Ascending aorta (tissue), 2 donors: ENCODE results near the gene LPCAT2. TPM values are rescaled to one million over a fixed set of nuclear protein-coding genes. Genes with fewer than 3 reads are reported as not detected.

Experiments
- DNase-seq, 2 donors: peaks; one replicate each; pipeline ENCODE4 v3.0.0-alpha.2; 2019; ENCODE audit warnings: low spot score in 2 of 2
- H3K27ac ChIP-seq, 2 donors: fragments of 200-600 bp; sonication (generic); one replicate each; pipeline ENCODE4 v1.5.1; 2016 to 2017; ENCODE audit warnings: mild to moderate bottlenecking in 1 of 2
- H3K27me3 ChIP-seq: fragments of 200-600 bp; sonication (generic); one replicate; pipeline ENCODE4 v1.5.1; 2017
- H3K36me3 ChIP-seq, 2 donors: fragments of 200-600 bp; sonication (generic); one replicate each; pipeline ENCODE4 v1.5.1; 2016
- H3K4me1 ChIP-seq, 2 donors: fragments of 200-600 bp; sonication (generic); one replicate each; pipeline ENCODE4 v1.5.1; 2016 to 2017; ENCODE audit warnings: mild to moderate bottlenecking in 1 of 2
- H3K4me3 ChIP-seq, 2 donors: fragments of 200-600 bp; sonication (generic); one replicate each; pipeline ENCODE4 v1.5.1; 2016 to 2017; ENCODE audit warnings: mild to moderate bottlenecking in 1 of 2
- H3K9me3 ChIP-seq, 2 donors: fragments of 200-600 bp; sonication (generic); one replicate each; pipeline ENCODE4 v1.5.1; 2016
- intact Hi-C: fragments of 100-400 bp; cut with DNase I; formaldehyde crosslinking; loops from one replicate; pipeline ENCODE4 v1.15.1; 2023
- total RNA-seq: library from RNA; depleted of rRNA; stranded (reverse); fragments of >200 nt; gene quantifications from one replicate; pipeline ENCODE4 v1.1.0, GENCODE V29; 2016
- TF ChIP-seq, protein P1 (sequence below), 3 experiments: fragments of 200-600 bp in 2 of 3; fragments of 450-650 bp in 1 of 3; sonication (generic) in 2 of 3; IDR thresholded peaks; one replicate each; pipeline ENCODE4 v1.5.1; 2016 to 2019; ENCODE audit warnings: antibody characterized with exemption in 3 of 3, mild to moderate bottlenecking in 1 of 3, moderate library complexity in 1 of 3

The LPCAT2 gene
- total RNA-seq, 1 donor from 2014 or later: 44.2 TPM

DNA sequence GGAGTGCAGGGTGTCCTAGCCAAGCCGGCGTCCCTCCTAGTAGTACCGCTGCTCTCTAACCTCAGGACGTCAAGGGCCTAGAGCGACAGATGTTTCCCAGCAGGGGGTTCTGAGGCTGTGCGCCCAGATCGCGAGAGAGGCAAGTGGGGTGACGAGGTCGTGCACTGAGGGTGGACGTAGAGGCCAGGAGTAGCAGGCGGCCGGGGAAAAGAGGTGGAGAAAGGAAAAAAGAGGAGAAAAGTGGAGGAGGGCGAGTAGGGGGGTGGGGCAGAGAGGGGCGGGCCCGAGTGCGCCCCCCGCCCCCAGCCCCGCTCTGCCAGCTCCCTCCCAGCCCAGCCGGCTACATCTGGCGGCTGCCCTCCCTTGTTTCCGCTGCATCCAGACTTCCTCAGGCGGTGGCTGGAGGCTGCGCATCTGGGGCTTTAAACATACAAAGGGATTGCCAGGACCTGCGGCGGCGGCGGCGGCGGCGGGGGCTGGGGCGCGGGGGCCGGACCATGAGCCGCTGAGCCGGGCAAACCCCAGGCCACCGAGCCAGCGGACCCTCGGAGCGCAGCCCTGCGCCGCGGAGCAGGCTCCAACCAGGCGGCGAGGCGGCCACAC, 29.9 kb upstream of the LPCAT2 start, which contains the start of gene MMP2:
Gene MMP2, plus strand, starts transcription at position 372 of the 603 bp plus-strand sequence. CDS start 282 bp downstream, outside the sequence.
- Histone ChIP-seq H3K4me1 (peaks cover 0 to 8% of the 10 kb centered on the region in 2 donors), H3K27ac (peak within 1 kb of the TSS; percentile 74 to 90), H3K9me3 (no peaks in the 10 kb centered on the region), H3K36me3 (peaks cover 13% of the 10 kb centered on the region in 2 donors), H3K4me3 (peak within 1 kb of the TSS; percentile 83 to 84), H3K27me3 (no peaks in the 10 kb centered on the region)
- DNase-seq: peak in 1 of 2 donors; percentile 85
- intact Hi-C loops: no loop called here
- TF ChIP-seq, protein P1, sequence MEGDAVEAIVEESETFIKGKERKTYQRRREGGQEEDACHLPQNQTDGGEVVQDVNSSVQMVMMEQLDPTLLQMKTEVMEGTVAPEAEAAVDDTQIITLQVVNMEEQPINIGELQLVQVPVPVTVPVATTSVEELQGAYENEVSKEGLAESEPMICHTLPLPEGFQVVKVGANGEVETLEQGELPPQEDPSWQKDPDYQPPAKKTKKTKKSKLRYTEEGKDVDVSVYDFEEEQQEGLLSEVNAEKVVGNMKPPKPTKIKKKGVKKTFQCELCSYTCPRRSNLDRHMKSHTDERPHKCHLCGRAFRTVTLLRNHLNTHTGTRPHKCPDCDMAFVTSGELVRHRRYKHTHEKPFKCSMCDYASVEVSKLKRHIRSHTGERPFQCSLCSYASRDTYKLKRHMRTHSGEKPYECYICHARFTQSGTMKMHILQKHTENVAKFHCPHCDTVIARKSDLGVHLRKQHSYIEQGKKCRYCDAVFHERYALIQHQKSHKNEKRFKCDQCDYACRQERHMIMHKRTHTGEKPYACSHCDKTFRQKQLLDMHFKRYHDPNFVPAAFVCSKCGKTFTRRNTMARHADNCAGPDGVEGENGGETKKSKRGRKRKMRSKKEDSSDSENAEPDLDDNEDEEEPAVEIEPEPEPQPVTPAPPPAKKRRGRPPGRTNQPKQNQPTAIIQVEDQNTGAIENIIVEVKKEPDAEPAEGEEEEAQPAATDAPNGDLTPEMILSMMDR (IDR thresholded peaks at IDR 0.05): no peak

DNA sequence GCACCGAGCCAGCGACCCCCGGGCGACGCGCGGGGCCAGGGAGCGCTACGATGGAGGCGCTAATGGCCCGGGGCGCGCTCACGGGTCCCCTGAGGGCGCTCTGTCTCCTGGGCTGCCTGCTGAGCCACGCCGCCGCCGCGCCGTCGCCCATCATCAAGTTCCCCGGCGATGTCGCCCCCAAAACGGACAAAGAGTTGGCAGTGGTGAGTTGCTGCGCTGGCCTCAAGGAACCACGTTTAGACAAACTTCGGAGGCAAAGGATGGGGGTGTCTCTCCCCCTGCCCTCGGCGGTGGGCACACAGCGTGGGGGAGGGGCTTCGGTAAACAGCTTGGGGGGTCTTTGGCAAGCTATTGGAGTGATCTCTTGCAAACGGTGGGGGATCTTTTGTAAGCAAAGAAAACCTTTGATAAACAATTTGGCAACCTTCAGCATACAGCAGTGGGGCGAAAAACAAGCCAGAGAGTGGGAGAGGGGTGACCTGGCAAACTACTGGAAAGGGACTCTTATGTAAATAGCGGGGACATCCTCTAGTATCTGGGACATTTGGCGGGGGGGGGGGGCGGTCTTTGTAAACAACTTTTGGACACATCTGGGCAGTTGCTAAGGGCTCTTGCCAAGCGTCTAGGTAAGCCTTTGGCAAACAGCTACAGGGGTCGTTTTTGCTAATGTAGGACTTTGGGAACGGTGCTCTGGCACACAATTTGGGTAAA, 29.3 kb upstream of the LPCAT2 start:
- TF ChIP-seq, protein P1 (IDR thresholded peaks at IDR 0.05): no peak
- H3K9me3 ChIP-seq: no peaks in the 10 kb centered on the region
- peaks cover 20% of the 10 kb centered on the region in 2 donors for H3K36me3 ChIP-seq
- intact Hi-C loops: loop anchor here (2.0 kb wide), 1 partner anchor 29 kb away; the partner anchor contains the start of gene LPCAT2
- peaks cover 0 to 8% of the 10 kb centered on the region in 2 donors for H3K4me1 ChIP-seq
- H3K27ac ChIP-seq: peak overlapping the region; percentile 74 to 90
- no peak for DNase-seq
- H3K4me3 ChIP-seq: peak overlapping the region; percentile 83 to 84
- H3K27me3 ChIP-seq: no peaks in the 10 kb centered on the region

DNA sequence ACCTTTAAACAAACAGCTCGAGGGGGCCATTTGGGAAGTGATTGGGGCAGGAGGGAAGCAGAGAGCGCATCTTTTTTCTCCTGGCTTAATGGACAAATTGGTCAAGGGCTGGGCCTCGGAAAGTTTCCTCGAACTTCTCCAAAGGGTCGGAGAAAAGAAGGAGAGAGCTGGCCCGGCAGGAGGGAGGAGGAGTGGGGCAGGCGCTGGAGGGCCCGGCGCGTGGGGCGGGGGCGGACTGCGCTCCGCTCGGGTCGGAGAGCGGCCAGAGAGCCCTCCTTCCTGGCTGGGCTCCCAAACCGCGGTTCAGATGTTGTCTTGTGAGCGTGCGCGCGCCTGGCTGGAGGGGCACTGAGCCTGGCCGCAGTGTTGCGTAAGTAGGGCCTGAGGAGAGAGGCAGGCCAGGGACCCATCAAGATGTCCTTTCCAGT, 28.6 kb upstream of the LPCAT2 start:
- DNase-seq: peak; percentile 60 to 91
- intact Hi-C loops: loop anchor here (2.0 kb wide), 1 partner anchor 29 kb away; the partner anchor contains the start of gene LPCAT2
- peak overlapping the region; percentile 83 to 84 for H3K4me3 ChIP-seq
- H3K36me3 ChIP-seq: peaks cover 26 to 27% of the 10 kb centered on the region in 2 donors
- H3K27me3 ChIP-seq: no peaks in the 10 kb centered on the region
- H3K27ac ChIP-seq: peak overlapping the region; percentile 74 to 90
- TF ChIP-seq, protein P1 (IDR thresholded peaks at IDR 0.05): no peak
- H3K9me3 ChIP-seq: no peaks in the 10 kb centered on the region
- peaks cover 0 to 8% of the 10 kb centered on the region in 2 donors for H3K4me1 ChIP-seq

DNA sequence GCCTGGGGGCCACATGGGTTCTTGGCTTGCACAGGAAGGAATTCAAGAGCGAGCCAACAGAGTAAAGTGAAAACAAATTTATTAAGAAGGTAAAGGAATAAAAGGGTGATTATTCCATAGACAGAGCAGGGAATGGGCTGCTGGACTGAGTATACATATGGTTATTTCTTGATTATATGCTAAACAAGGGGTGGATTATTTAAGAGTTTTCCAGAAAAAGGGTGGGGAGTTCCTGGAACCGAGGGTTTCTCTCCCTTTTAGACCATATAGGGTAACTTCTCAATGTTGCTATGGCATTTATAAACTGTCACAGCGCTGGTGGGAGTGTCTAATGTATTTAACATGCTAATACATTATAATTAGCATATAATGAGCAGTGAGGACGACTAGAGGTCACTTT, 27.8 kb upstream of the LPCAT2 start:
- intact Hi-C loops: loop anchor here (2.0 kb wide), 1 partner anchor 28 kb away; the partner anchor contains the start of gene LPCAT2
- Histone ChIP-seq H3K9me3 (no peaks in the 10 kb centered on the region), H3K36me3 (peaks cover 31 to 32% of the 10 kb centered on the region in 2 donors), H3K27me3 (no peaks in the 10 kb centered on the region), H3K27ac (peak overlapping the region; percentile 74 to 90), H3K4me1 (peaks cover 0 to 8% of the 10 kb centered on the region in 2 donors), H3K4me3 (peak overlapping the region; percentile 83 to 84)
- TF ChIP-seq, protein P1 (IDR thresholded peaks at IDR 0.05): no peak
- DNase-seq: no peak

DNA sequence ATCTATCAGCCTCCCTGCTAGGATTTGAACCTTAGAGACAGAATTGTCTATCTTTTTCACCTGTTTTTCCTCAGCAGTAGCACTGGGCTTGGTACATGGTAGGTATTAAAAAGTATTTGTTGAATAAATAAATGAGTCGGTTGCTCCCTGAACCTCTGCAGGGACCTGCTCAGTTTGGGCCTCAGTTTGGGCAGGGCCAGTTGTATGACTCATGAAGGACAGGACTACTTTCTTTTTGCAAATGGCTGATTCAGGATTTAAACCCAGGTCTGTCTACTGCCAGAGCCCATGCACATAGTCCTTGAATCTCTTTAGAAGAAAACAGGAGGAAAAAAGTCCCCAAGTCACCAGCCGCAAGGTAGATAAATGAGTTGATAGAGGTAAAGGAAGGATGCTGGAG, 26.8 kb upstream of the LPCAT2 start:
- H3K27ac ChIP-seq: peak overlapping the region; percentile 13 to 90
- peak overlapping the region in 1 of 2 donors; percentile 3 for H3K4me3 ChIP-seq
- TF ChIP-seq, protein P1 (IDR thresholded peaks at IDR 0.05): no peak
- H3K9me3 ChIP-seq: no peaks in the 10 kb centered on the region
- H3K27me3 ChIP-seq: no peaks in the 10 kb centered on the region
- no peak for DNase-seq
- H3K4me1 ChIP-seq: peaks cover 0 to 8% of the 10 kb centered on the region in 2 donors
- peaks cover 31 to 36% of the 10 kb centered on the region in 2 donors for H3K36me3 ChIP-seq
- intact Hi-C loops: no loop called here
